HG02938 (cell line): ENCODE results near the gene PRKRIP1.
A peak's percentile ranks its signal among the peaks of the same experiment; 100 is the strongest.
"Not testable (repeated sequence)": the region's sequence is repeated elsewhere in the genome, so short reads cannot be mapped to it uniquely, and the experiment has no call there.

Source experiments
- ATAC-seq: cut with Tn5 transposase; IDR thresholded peaks from one replicate; pipeline ENCODE4 v1.9.1; 2021; ENCODE audit warnings: mild to moderate bottlenecking, moderate library complexity; ENCODE audit not compliant: unreplicated experiment

The PRKRIP1 gene

DNA sequence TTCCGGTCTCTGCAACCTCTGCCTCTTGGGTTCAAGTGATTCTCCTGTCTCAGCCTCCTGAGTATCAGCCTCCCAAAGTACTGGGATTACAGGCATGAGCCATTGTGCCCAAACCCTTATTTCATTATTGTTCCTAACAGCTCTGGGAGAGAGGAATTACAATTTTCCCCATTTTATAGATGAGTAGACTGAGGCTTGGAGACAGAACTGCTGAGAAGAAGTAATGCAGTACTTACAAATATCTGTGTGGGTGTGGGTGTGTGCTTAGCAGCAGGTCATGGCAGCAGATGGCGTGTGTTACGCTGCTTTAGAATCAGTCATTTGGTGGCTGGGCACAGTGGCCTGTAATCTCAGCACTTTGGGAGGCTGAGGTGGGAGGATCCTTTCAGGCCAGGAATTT, 7.4 kb downstream of the PRKRIP1 start:
- no peak for ATAC-seq

- peak; percentile 84 for ATAC-seq
These were observed 8.1 kb downstream of the PRKRIP1 start for GRCh38 chr7:102404005-102404861.

- ATAC-seq: not testable (repeated sequence)
These were observed 8.7 kb downstream of the PRKRIP1 start for GRCh38 chr7:102404862-102405188.

DNA sequence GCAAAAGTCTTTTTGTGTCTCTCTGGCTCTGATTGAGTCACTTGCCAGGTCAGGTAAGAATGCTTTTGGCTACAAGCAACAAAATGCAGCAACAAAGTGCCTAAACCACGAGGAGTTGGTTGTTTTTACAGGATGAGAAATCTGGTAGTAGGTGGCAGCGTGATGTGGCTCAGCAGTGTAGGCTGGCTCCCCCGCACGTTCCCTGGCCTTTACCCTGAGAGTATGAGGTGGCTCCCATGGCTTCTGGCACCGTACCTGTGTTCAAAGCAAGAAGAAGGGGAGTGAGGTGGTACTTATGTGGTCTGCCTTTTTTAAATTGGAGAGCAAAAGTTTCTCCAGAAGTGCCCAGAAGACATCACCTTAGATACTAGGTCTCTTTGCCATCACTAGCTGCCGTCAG, 11.7 kb downstream of the PRKRIP1 start:
- ATAC-seq: no peak

DNA sequence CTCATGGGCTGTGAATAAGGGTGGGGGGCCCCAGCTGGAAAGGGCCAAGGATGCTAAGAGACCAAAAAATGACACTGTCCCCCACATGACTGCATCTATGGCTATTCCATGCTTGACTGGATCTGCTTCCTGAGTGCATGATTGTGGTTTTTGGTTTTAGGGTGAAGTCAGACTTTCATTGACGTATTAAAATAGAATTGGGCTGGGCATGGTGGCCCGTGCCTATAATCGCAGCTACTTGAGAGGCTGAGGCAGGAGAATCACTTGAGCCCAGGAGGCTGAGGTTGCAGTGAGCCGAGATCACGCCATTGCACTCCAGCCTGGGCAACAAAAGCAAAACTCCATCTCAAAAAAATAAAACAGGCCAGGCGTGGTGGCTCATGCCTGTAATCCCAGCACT, 12.4 kb downstream of the PRKRIP1 start:
- not testable (repeated sequence) for ATAC-seq

GRCh38 chr7:102409340-102409739, 13.2 kb downstream of the PRKRIP1 start:
- no peak for ATAC-seq

GRCh38 chr7:102410123-102410522, 14.0 kb downstream of the PRKRIP1 start:
- no peak for ATAC-seq

GRCh38 chr7:102410918-102411317, 14.8 kb downstream of the PRKRIP1 start:
- ATAC-seq: no peak

DNA sequence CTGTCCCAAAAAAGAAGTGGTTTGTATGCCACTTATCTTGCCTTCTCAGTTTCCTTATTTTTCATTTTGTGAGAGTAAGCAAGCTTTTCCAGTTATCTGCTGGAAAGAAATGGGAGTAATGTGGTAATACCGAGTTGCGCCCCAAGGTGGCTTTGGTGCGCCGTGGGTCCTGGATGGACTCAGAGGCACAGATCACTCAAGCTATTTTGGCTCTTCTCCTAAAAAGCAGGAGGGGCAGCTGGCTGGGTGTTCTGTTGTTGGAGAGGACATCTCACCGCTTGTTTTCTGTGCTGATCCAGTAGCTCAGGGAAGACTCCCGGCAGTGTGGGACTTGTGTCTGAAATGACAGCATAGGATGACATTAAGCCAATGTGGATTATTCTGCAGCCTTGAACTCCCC, 16.4 kb downstream of the PRKRIP1 start:
- no peak for ATAC-seq

DNA sequence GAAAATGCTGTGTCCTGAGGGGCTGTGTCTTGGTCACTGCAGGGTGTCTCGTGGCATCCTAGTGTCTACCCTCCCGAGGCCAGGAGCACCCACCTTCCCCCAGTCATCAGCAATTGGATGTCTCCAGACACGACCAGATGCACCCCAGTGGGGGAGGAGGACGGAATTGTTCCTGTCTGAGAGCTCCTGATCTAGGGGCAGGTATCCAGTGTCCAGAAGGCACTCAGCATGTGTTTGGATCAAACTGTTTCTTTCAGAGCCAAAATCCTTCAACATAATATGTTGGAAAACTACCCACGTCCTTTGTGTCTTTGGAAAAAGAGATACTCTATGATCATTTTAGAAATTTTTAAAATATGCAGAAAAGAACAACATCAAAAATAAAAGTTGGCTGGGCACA, 16.9 kb downstream of the PRKRIP1 start:
- no peak for ATAC-seq

DNA sequence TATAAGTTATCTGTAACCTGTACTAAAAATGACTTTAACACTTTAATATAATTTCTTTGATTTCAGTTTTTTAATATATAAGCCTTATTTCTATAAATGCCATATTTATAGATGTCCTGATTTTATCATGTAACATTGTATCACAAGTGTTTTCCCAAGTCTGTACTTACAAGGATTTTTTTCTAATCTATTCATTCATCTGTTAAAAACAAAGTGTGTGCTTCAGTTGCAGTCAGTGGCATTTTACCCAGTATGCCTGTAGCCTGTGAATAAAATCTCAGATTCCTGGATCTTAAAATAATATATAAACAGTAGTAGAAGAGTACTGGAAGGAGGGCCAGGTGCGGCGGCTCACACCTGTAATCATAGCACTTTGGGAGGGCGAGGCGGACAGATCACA, 17.4 kb downstream of the PRKRIP1 start:
- ATAC-seq: no peak

DNA sequence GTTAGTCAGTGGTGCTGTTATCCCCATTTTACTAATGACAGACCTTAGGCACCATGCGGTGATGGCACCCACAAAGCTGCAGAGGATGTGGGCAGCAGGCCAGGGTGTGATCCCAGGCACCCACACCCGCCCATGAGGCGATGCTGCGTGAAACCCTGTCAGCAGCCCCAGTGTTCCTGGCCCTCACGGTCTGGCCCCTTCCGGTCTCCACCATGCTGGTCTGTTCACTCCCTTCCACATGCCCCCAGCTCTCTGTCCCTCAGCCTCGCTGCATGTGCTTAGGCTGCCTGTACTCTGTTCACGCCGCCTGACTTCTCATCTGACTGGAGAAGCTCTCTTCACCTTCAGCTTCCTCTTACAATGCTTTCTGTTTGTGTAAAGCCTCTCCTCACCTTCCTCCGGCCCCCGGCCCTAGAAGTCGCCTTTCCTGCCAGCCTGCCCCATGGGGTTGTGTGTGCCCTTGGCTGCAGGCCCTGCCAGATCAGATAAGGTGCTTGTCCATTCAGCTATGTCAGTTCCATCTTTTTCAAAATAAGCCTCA, 19.6 kb downstream of the PRKRIP1 start:
- ATAC-seq: no peak

DNA sequence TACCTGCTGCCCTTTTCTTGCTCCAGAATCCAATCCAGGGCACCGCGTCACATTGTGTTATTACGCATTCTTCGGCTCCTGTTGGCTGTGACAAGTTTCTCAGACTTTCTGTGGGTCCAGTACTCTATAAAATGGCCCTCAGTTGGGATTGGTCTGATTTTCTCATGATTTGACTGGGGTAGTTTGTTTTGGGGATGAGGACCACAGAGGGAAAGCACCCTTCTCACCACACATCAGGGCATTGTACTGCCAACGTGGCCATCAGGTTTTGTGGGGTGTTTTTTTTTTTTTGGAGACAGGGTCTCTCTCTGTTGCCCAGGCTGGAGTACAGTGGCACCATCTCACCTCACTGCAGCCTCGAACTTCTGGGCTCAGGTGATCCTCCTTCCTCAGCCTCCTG, 20.2 kb downstream of the PRKRIP1 start:
- ATAC-seq: no peak

DNA sequence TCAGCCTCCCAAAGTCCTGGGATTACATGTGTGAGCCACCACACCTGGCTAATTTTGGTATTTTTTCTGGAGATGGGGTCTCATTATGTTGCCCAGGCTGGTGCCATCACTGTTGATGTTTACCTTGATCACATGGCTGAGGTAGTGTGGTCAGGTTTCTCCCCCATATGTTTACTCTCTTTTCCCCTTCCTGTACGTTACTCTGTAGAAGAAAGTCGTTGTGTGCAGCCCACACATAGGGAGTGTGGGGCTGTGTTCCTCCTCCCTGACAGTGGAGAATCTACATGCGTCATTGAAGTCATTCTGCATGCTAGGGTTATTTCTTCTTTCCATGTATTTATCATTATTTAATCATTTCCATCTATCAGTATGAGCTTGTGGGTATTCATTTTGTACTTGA, 20.9 kb downstream of the PRKRIP1 start:
- no peak for ATAC-seq

DNA sequence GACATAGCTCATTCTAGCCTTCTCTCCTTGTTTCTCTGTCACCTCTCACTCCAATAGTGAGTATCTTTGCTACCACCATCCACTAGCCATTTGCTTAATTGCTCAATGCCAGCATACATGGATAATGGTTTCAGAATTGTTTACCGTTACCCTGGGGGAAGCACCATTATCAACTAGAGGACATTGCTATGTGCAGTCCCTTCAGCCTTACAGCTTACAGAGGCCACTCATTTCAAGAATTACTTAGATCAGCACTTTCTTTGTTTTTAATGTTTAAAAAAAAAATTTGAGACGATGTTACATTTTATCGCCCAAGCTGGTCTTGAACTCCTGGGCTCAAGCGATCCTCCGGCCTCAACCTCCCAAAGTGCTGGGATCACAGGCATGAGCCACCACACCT, 22.4 kb downstream of the PRKRIP1 start:
- no peak for ATAC-seq

- ATAC-seq: no peak
These were observed 25.6 kb downstream of the PRKRIP1 start for GRCh38 chr7:102421706-102422240.

DNA sequence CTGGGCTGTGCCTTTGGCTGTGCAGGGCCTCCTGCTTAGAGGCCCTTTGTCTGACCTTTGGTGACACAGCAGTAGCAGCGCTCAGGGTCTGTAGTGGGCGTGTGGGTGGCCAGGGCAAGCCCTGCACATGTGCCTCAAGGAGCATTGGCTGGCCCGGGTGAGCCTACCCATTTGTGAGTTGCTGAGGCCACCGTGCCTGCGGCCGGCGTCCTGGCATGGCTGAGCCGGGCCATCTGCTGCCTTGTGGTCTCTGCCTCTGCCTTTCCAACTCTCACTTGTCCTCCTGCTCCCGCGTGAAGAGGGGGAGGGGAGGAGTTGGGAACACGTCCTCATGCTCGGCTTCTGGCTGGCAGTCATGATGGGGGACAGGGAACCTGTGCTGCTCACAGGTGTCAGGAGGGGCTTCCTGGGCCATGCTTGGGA, 28.0 kb downstream of the PRKRIP1 start:
- no peak for ATAC-seq

GRCh38 chr7:102424787-102425218, 28.6 kb downstream of the PRKRIP1 start:
- ATAC-seq: no peak

DNA sequence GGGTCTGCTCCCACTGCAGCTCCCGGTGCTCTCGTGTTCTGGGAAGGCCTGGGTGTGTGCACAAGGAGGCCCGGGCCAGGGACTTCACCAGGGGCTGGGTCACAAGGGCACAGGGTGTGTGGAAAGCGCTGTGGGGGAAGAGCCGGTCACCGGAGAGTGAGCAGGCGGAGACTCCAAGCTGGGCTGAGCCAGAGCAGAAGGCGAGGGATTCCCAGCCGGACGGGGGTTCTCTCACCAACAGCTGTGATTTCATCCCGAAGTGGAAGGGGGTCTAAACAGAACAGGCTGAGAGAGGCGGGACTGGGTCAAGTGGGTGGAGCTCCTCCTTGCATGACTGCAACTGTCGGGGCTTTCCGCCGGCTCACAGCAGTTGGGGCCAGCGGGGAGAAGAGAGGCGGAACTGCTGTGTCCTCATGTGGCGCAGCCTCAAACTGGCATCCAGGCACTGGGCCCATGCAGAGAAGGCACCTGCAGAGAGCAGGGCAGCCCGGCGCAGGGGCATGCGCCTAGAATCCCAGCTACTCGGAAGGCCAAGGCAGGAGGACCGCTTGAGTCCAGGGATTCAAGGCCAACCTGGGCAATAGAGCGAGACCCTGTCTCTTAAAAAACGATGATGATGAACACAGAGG, 29.6 kb downstream of the PRKRIP1 start:
- peak; percentile 59 for ATAC-seq

DNA sequence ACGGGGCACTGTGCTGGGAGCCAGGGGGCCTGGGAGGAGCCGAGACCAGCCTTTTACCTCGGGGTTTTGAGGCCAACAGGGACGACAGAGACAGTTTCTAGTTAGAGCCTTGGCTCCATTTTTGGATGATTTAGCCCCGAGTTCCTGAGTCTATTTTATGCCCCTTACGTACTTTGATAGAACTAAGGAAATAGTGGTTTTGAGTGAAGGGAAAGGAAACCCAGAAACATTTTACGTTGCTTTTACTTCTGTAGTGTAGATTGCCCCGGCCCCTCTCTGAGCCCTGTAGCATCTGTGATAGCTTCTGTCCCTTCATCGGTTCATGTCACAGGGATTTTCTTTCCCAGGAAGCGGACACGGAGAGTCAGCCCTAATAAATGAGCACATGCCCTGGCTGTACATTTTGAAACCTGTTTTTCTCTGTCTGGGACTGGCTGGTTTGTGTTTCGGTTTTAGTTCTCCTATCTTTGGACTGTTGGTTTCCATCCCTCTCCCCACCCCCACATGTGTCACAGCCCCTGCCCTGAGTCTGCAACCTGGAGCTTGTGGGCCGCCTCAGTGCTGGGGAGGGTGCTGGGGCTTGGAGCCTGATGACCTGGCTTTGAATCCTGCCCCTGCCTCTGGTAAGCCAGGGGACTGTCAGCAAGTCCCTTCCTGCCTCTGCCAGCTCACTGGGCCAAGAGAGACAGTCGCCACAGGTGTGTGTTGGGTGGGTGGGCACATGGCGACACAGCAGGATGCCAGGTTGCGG, 30.3 kb downstream of the PRKRIP1 start:
- peak; percentile 52 for ATAC-seq

DNA sequence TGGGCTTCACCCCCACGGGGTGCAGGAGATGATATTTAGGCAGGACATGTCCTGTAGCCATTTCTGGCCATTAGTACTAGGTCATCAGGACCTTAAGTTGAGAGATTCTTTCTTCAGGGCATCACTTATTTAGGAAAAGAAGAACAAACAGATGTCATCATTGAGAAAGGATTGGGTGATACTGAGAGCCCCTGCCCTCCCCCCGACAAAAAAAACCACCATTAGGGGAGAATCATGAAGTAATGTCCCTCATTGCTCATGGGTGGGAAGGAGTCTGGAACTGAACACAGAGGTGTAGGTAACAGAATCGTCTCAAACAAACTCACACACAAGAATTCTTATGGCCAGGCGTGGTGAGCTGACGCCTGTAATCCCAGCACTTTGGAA, 30.8 kb downstream of the PRKRIP1 start:
- ATAC-seq: no peak
